GM23338 (cell line): ENCODE measurements around the gene KCNT2. TPM values are rescaled to one million over a fixed set of nuclear protein-coding genes. Genes with fewer than 3 reads are reported as not detected.

ENCODE experiments used
- CREB1 ChIP-seq: fragments of 250-450 bp; sonication (Bioruptor Pico); IDR thresholded peaks from 2 replicates; pipeline ENCODE4 v1.5.0; 2020; ENCODE audit warnings: low read depth, mild to moderate bottlenecking, moderate library complexity
- ETS1 ChIP-seq: IDR thresholded peaks from 2 replicates; pipeline ENCODE4 v1.6.1; 2016; ENCODE audit warnings: antibody characterized with exemption
- POLR2AphosphoS5 ChIP-seq: IDR thresholded peaks from 2 replicates; pipeline ENCODE4 v1.6.1; 2016; ENCODE audit warnings: antibody characterized with exemption, low read depth
- REST ChIP-seq: IDR thresholded peaks from one replicate; pipeline ENCODE4 v1.6.1; 2018; ENCODE audit warnings: antibody characterized with exemption; ENCODE audit not compliant: unreplicated experiment
- STAT1 ChIP-seq: IDR thresholded peaks from one replicate; pipeline ENCODE4 v1.6.1; 2016; ENCODE audit warnings: antibody characterized with exemption; ENCODE audit not compliant: unreplicated experiment
- ZNF331 ChIP-seq: fragments of 250-450 bp; sonication (Bioruptor Pico); IDR thresholded peaks from 2 replicates; pipeline ENCODE4 v1.5.0; 2020; ENCODE audit warnings: low read depth, mild to moderate bottlenecking, moderate library complexity
- ZNF462 ChIP-seq: fragments of 250-450 bp; sonication (Bioruptor Pico); IDR thresholded peaks from 2 replicates; pipeline ENCODE4 v1.5.0; 2020; ENCODE audit warnings: mild to moderate bottlenecking, moderate library complexity
- polyA plus RNA-seq: library from polyadenylated mRNA; unstranded; fragments of >200 nt; fragmentation: Nextera tagmentation; extraction: Ambion mirVana; gene quantifications from 2 replicates; pipeline ENCODE4 v1.2.1, GENCODE V29; 2016
- total RNA-seq: library from RNA; depleted of rRNA; stranded (reverse); fragments of >200 nt; shearing (Covaris generic); gene quantifications from 2 replicates; pipeline ENCODE4 v1.2.3, GENCODE V29; 2014

Gene KCNT2
- total and polyA plus RNA-seq, 2 experiments from 2014 or later: 5.4 to 13.4 TPM

GRCh38 chr1:196196486-196196885 is 411.8 kb downstream of the KCNT2 start (continued):
- TF ChIP-seq ZNF462 (CRISPR knock-in tag) (no peak), POLR2AphosphoS5 (no peak), ETS1 (no peak), ZNF331 (no peak), STAT1 (no peak), REST (no peak), CREB1 (CRISPR knock-in tag) (no peak)
